CD14-positive monocyte (primary cell): ENCODE data around the gene RAB11FIP5. TPM values are rescaled to one million over a fixed set of nuclear protein-coding genes. Genes with fewer than 3 reads are reported as not detected.
A peak's percentile ranks its signal among the peaks of the same experiment; 100 is the strongest.

Source experiments
- DNase-seq, 3 donors: peaks; one replicate each; pipeline ENCODE4 v3.0.0-alpha.2; 2011 to 2022
- H2AFZ ChIP-seq: 2 replicates; pipeline ENCODE4 v1.6.0; 2012; ENCODE audit warnings: mild to moderate bottlenecking, low read depth, low read length, inconsistent platforms; ENCODE audit not compliant: insufficient read depth, poor library complexity, severe bottlenecking
- H3K27ac ChIP-seq, 2 donors: 1 replicate in 1 of 2; 2 replicates in 1 of 2; pipeline ENCODE4 v1.5.1; 2012 to 2013; ENCODE audit warnings: low read length in 2 of 2, control low read depth in 1 of 2, inconsistent platforms in 1 of 2, low read depth in 1 of 2, mild to moderate bottlenecking in 1 of 2
- H3K27me3 ChIP-seq, 2 donors: one replicate each; pipeline versions ENCODE4 v1.6.0 to v1.6.1; 2011 to 2013; ENCODE audit warnings: low read length in 2 of 2; ENCODE audit not compliant: control insufficient read depth in 2 of 2, insufficient read depth in 2 of 2
- H3K36me3 ChIP-seq, 2 donors: replicated peaks in 1 of 2; 1 replicate in 1 of 2; 2 replicates in 1 of 2; pipeline versions ENCODE4 v1.5.1 to v1.6.1; 2012 to 2013; ENCODE audit warnings: low read length in 2 of 2, control low read depth in 1 of 2, inconsistent platforms in 1 of 2, mild to moderate bottlenecking in 1 of 2; ENCODE audit not compliant: insufficient read depth in 2 of 2, control insufficient read depth in 1 of 2
- H3K4me1 ChIP-seq, 2 donors: 1 replicate in 1 of 2; 2 replicates in 1 of 2; pipeline versions ENCODE4 v1.5.1 to v1.6.1; 2012 to 2013; ENCODE audit warnings: low read length in 2 of 2, control low read depth in 1 of 2, inconsistent platforms in 1 of 2, mild to moderate bottlenecking in 1 of 2, moderate library complexity in 1 of 2; ENCODE audit not compliant: insufficient read depth in 2 of 2, control insufficient read depth in 1 of 2
- H3K4me2 ChIP-seq: replicated peaks from 2 replicates; pipeline ENCODE3; 2012; ENCODE audit warnings: low read length, moderate library complexity, mild to moderate bottlenecking; ENCODE audit not compliant: poor library complexity, severe bottlenecking; ENCODE audit errors: extremely low read depth
- H3K4me3 ChIP-seq, 3 experiments: fragments of 200-600 bp in 1 of 3; sonication (generic) in 1 of 3; replicated peaks in 1 of 3; 1 replicate in 2 of 3; 2 replicates in 1 of 3; pipeline ENCODE4 v1.5.1; 2011 to 2013; ENCODE audit warnings: low read length in 3 of 3, mild to moderate bottlenecking in 3 of 3, control low read depth in 2 of 3, low read depth in 2 of 3, inconsistent platforms in 1 of 3, moderate library complexity in 1 of 3
- H3K79me2 ChIP-seq: 2 replicates; pipeline ENCODE4 v1.6.0; 2012; ENCODE audit warnings: mild to moderate bottlenecking, control low read depth, inconsistent platforms, low read length, moderate library complexity; ENCODE audit not compliant: insufficient read depth
- H3K9ac ChIP-seq: 2 replicates; pipeline ENCODE4 v1.6.0; 2017; ENCODE audit warnings: low read length, mild to moderate bottlenecking; ENCODE audit not compliant: insufficient read depth, poor library complexity, severe bottlenecking
- H3K9me3 ChIP-seq, 2 donors: replicated peaks in 1 of 2; 1 replicate in 1 of 2; 2 replicates in 1 of 2; pipeline versions ENCODE4 v1.5.1 to v1.6.1; 2012 to 2013; ENCODE audit warnings: low read length in 2 of 2, control low read depth in 1 of 2; ENCODE audit not compliant: control insufficient read depth in 1 of 2, insufficient read depth in 1 of 2
- H4K20me1 ChIP-seq: 2 replicates; pipeline ENCODE4 v1.6.0; 2012; ENCODE audit warnings: mild to moderate bottlenecking, low read length, control low read depth, moderate library complexity; ENCODE audit not compliant: insufficient read depth
- H3K27ac Mint-ChIP-seq, 7 donors: one replicate each; pipeline ENCODE4 v1.8.0; 2020; ENCODE audit warnings: mild to moderate bottlenecking in 7 of 7, mixed read lengths in 7 of 7, moderate library complexity in 6 of 7, inconsistent platforms in 2 of 7
- H3K27me3 Mint-ChIP-seq, 3 donors: one replicate each; pipeline ENCODE4 v1.8.0; 2021 to 2022; ENCODE audit warnings: low read depth in 3 of 3, mild to moderate bottlenecking in 3 of 3, mixed read lengths in 3 of 3, moderate library complexity in 3 of 3, inconsistent platforms in 1 of 3
- H3K36me3 Mint-ChIP-seq, 2 donors: one replicate each; pipeline ENCODE4 v1.8.0; 2020; ENCODE audit warnings: mixed read lengths in 2 of 2, inconsistent platforms in 1 of 2, mild to moderate bottlenecking in 1 of 2
- H3K4me1 Mint-ChIP-seq: one replicate; pipeline ENCODE4 v1.8.0; 2020; ENCODE audit warnings: mild to moderate bottlenecking, mixed read lengths
- H3K4me3 Mint-ChIP-seq, 2 donors: one replicate each; pipeline ENCODE4 v1.8.0; 2020; ENCODE audit warnings: mild to moderate bottlenecking in 2 of 2, mixed read lengths in 2 of 2, moderate library complexity in 1 of 2
- H3K9me3 Mint-ChIP-seq, 7 donors: one replicate each; pipeline ENCODE4 v1.8.0; 2020 to 2022; ENCODE audit warnings: mixed read lengths in 7 of 7, mild to moderate bottlenecking in 6 of 7, moderate library complexity in 6 of 7, inconsistent platforms in 2 of 7
- CTCF ChIP-seq: fragments of 200-600 bp; IDR thresholded peaks from one replicate; pipeline ENCODE4 v1.8.0; 2022; ENCODE audit warnings: antibody characterized with exemption, mild to moderate bottlenecking
- whole genome bisulfite sequencing: methylation state at CpG from one replicate; pipeline ENCODE4 v1.1.5; 2013; ENCODE audit warnings: missing lambda C conversion rate; ENCODE audit not compliant: insufficient coverage; 5-methylcytosine and 5-hydroxymethylcytosine counted together
- intact Hi-C, 2 donors: fragments of 100-400 bp; cut with micrococcal nuclease; formaldehyde crosslinking; loops; one replicate each; pipeline versions ENCODE4 v1.15.0 to v1.15.1; 2023
- polyA plus RNA-seq, 3 donors: library from polyadenylated mRNA; depleted of rRNA in 1 of 3; unstranded in 2 of 3; stranded (reverse) in 1 of 3; fragments of 300-500 nt in 2 of 3; fragments of >200 nt in 1 of 3; fragmentation: Illumina TruSeq in 2 of 3; gene quantifications; 1 replicate in 2 of 3; 2 replicates in 1 of 3; pipeline ENCODE4 v1.2.3, GENCODE V29; 2012 to 2021

The RAB11FIP5 gene
- polyA plus RNA-seq, 3 donors: 0.57 to 0.93 (median 0.61) TPM

DNA sequence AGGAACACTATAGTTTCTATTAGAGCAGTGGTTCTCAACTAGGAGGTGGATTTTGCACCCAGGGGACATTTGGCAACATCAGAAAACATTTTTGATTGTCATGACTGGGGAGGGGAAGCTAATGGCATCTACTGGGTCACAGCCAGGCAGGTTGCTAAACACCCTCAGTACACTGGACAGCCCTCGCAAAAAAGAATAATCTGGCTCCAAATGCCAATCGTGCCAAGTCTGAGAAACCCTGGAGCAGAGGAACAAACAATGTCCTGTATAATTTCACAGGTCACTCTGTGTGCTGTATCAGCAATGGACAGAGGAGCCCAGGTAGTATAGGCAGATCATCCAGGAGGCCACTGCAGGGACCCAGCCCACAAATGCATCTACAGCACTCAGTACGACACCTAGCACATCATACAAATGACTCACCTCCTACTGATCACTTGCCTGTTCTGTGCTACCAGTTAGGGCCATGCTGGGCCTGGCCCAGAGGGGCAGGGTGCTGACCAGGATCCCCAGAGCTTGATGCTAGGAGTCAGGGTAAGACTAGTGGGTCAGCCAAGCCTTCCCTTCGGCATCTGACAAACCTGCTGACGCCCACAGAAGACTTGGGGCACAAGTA lies 78.9 kb downstream of the RAB11FIP5 start:
- no peak overlapping the region for H2AFZ ChIP-seq
- Mint-ChIP-seq H3K36me3 (peaks cover 15 to 40% of the 10 kb centered on the region in 2 donors), H3K4me1 (peaks cover 74% of the 10 kb centered on the region), H3K27ac (peak overlapping the region; percentile 85 to 98 (median 95)), H3K27me3 (peaks cover 0 to 5% (median 0%) of the 10 kb centered on the region in 3 donors), H3K4me3 (peak overlapping the region; percentile 34 to 48), H3K9me3 (peaks cover 0 to 4% (median 2%) of the 10 kb centered on the region in 7 donors)
- no peaks in the 10 kb centered on the region for H3K27me3 ChIP-seq
- H3K4me2 ChIP-seq: peak overlapping the region; percentile 64
- no peaks in the 10 kb centered on the region for H4K20me1 ChIP-seq
- H3K9ac ChIP-seq: peak overlapping the region; percentile 27
- no peaks in the 10 kb centered on the region for H3K9me3 ChIP-seq
- peaks cover 7 to 13% of the 10 kb centered on the region in 2 donors for H3K36me3 ChIP-seq
- DNase-seq: peak; percentile 47 to 65 (median 65)
- intact Hi-C loops: loop anchor here in 1 of 2 donors (5.0 kb wide), 1 partner anchor 33 kb away; no protein-coding TSS in a partner anchor
- no peak for TF ChIP-seq CTCF
- WGBS: 40% methylated on average over 4 of the region's 5 CpGs
- H3K27ac ChIP-seq: peak overlapping the region; percentile 89 to 92
- H3K4me1 ChIP-seq: peaks cover 63 to 68% of the 10 kb centered on the region in 2 donors
- peak overlapping the region in 1 of 3 experiments; percentile 59 for H3K4me3 ChIP-seq
- peaks cover 9% of the 10 kb centered on the region for H3K79me2 ChIP-seq

- Histone ChIP-seq H3K27ac (peak overlapping the region; percentile 89 to 92), H3K4me1 (peaks cover 68 to 72% of the 10 kb centered on the region in 2 donors), H2AFZ (no peak overlapping the region), H3K36me3 (peaks cover 5 to 14% of the 10 kb centered on the region in 2 donors), H3K4me3 (peak overlapping the region in 1 of 3 experiments; percentile 59), H3K27me3 (no peaks in the 10 kb centered on the region), H3K4me2 (peak overlapping the region; percentile 64), H3K79me2 (peaks cover 9% of the 10 kb centered on the region), H4K20me1 (no peaks in the 10 kb centered on the region), H3K9me3 (no peaks in the 10 kb centered on the region), H3K9ac (no peak overlapping the region)
- intact Hi-C loops: loop anchor here in 1 of 2 donors (5.0 kb wide), 1 partner anchor 34 kb away; no protein-coding TSS in a partner anchor
- Mint-ChIP-seq H3K27ac (peak overlapping the region; percentile 85 to 98 (median 95)), H3K4me1 (peaks cover 80% of the 10 kb centered on the region), H3K27me3 (peaks cover 0 to 5% (median 1%) of the 10 kb centered on the region in 3 donors), H3K9me3 (peaks cover 0 to 4% (median 2%) of the 10 kb centered on the region in 7 donors), H3K4me3 (peak overlapping the region in 1 of 2 donors; percentile 48), H3K36me3 (peaks cover 19 to 41% of the 10 kb centered on the region in 2 donors)
- no CpG with 5 or more reads among the region's 1 CpG for WGBS
- no peak for TF ChIP-seq CTCF
- peak; percentile 27 to 60 (median 58) for DNase-seq
Measured at GRCh38 chr2:73033142-73033765, 79.5 kb downstream of the RAB11FIP5 start.
